ENCODE measurements around the gene WDPCP.

DNA sequence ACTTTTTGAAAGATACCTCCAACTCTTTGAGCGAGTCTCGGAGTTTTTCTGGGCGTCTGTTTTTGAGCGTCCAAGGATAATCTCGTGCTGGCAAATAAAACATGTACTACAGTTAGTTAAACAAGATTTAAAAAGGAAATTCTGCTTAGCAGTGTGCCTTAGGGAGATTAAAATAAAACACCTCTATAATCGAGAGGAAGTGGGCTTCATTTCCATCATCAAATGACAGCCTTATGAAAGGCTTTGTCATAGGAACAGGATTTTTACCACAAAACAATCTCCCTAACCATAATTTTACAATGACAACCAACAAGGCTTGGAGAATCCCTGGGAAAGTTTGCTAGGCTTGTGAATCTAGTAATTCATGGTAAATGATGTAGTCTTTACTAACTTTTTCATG lies 103.4 kb downstream of the WDPCP start:
- TF ChIP-seq, protein P1, sequence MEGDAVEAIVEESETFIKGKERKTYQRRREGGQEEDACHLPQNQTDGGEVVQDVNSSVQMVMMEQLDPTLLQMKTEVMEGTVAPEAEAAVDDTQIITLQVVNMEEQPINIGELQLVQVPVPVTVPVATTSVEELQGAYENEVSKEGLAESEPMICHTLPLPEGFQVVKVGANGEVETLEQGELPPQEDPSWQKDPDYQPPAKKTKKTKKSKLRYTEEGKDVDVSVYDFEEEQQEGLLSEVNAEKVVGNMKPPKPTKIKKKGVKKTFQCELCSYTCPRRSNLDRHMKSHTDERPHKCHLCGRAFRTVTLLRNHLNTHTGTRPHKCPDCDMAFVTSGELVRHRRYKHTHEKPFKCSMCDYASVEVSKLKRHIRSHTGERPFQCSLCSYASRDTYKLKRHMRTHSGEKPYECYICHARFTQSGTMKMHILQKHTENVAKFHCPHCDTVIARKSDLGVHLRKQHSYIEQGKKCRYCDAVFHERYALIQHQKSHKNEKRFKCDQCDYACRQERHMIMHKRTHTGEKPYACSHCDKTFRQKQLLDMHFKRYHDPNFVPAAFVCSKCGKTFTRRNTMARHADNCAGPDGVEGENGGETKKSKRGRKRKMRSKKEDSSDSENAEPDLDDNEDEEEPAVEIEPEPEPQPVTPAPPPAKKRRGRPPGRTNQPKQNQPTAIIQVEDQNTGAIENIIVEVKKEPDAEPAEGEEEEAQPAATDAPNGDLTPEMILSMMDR (IDR thresholded peaks at IDR 0.05 in 8 of 11, conservative IDR thresholded peaks at IDR 0.05 in 3 of 11): no peak
- no peak for TF ChIP-seq POLR2AphosphoS5 (IDR thresholded peaks at IDR 0.05)
- no peak for TF ChIP-seq POLR2A (IDR thresholded peaks at IDR 0.05)

Measured in spleen (tissue), 7 donors.